ENCODE results near the gene MCTP2.

- TF ChIP-seq POLR2A (IDR thresholded peaks at IDR 0.05; ENCODE audit: low read depth, low read length), result no peak
- no peak for TF ChIP-seq TAF1 (IDR thresholded peaks at IDR 0.05; ENCODE audit: borderline replicate concordance, low read depth, low read length)
- TF ChIP-seq POLR2AphosphoS5 (IDR thresholded peaks at IDR 0.05; ENCODE audit: low read depth, low read length), result no peak
Observed at GRCh38 chr15:94414916-94415315, 183.6 kb downstream of the MCTP2 start.

Measured in GM12892 (cell line).